CD4-positive, CD25-positive, alpha-beta regulatory T cell (primary cell): ENCODE results near the gene MIP. TPM values are rescaled to one million over a fixed set of nuclear protein-coding genes. Genes with fewer than 3 reads are reported as not detected.
"Not testable (repeated sequence)": the region's sequence is repeated elsewhere in the genome, so short reads cannot be mapped to it uniquely, and the experiment has no call there.

Experiments
- ATAC-seq, 2 donors: fragments of 150-1000 bp; cut with Tn5 transposase; one replicate each; pipeline ENCODE4 v1.10.0; 2021; ENCODE audit warnings: low read depth in 2 of 2, moderate number of reproducible peaks in 2 of 2, moderate library complexity in 1 of 2
- DNase-seq, 3 donors: peaks; one replicate each; pipeline versions ENCODE4 v3.0.0 to v3.0.0-alpha.2; 2012 to 2022; ENCODE audit warnings: mixed read lengths in 1 of 3
- H3K27ac ChIP-seq: one replicate; pipeline ENCODE4 v1.7.0; 2013; ENCODE audit warnings: mild to moderate bottlenecking, low read length; ENCODE audit not compliant: insufficient read depth, poor library complexity, severe bottlenecking
- H3K27me3 ChIP-seq: one replicate; pipeline ENCODE4 v1.7.0; 2013; ENCODE audit warnings: low read length; ENCODE audit not compliant: control insufficient read depth, insufficient read depth
- H3K36me3 ChIP-seq: one replicate; pipeline ENCODE4 v1.7.0; 2013; ENCODE audit warnings: mild to moderate bottlenecking, low read length, moderate library complexity; ENCODE audit not compliant: control insufficient read depth, insufficient read depth
- H3K4me1 ChIP-seq: 2 replicates; pipeline ENCODE4 v1.7.0; 2013; ENCODE audit warnings: mild to moderate bottlenecking, low read length; ENCODE audit not compliant: insufficient read depth, control insufficient read depth, poor library complexity, severe bottlenecking
- H3K4me3 ChIP-seq: one replicate; pipeline ENCODE4 v1.7.0; 2013; ENCODE audit warnings: low read depth, mild to moderate bottlenecking, low read length, moderate library complexity
- H3K9me3 ChIP-seq, 2 experiments: 1 replicate in 1 of 2; 2 replicates in 1 of 2; pipeline ENCODE4 v1.7.0; 2013; ENCODE audit warnings: low read length in 2 of 2, mild to moderate bottlenecking in 1 of 2, moderate library complexity in 1 of 2; ENCODE audit not compliant: control insufficient read depth in 2 of 2
- H3K27ac Mint-ChIP-seq, 3 donors: one replicate each; pipeline ENCODE4 v1.8.0; 2020 to 2022; ENCODE audit warnings: mild to moderate bottlenecking in 3 of 3, mixed read lengths in 3 of 3, moderate library complexity in 2 of 3
- H3K27me3 Mint-ChIP-seq: one replicate; pipeline ENCODE4 v1.8.0; 2022; ENCODE audit warnings: mild to moderate bottlenecking, mixed read lengths
- H3K36me3 Mint-ChIP-seq: one replicate; pipeline ENCODE4 v1.8.0; 2020; ENCODE audit warnings: mixed read lengths
- H3K4me1 Mint-ChIP-seq, 4 donors: one replicate each; pipeline ENCODE4 v1.8.0; 2020 to 2022; ENCODE audit warnings: mixed read lengths in 4 of 4, mild to moderate bottlenecking in 1 of 4
- H3K4me3 Mint-ChIP-seq, 4 donors: one replicate each; pipeline ENCODE4 v1.8.0; 2020 to 2022; ENCODE audit warnings: mild to moderate bottlenecking in 4 of 4, mixed read lengths in 4 of 4, moderate library complexity in 3 of 4
- H3K9me3 Mint-ChIP-seq, 7 donors: one replicate each; pipeline ENCODE4 v1.8.0; 2020 to 2022; ENCODE audit warnings: mixed read lengths in 7 of 7, mild to moderate bottlenecking in 3 of 7, moderate library complexity in 2 of 7
- polyA plus RNA-seq, 4 donors: library from polyadenylated mRNA; unstranded; fragments of 300-500 nt; fragmentation: Illumina TruSeq; gene quantifications; one replicate each; pipeline ENCODE4 v1.2.3, GENCODE V29; 2021
- total RNA-seq: library from RNA; stranded (reverse); gene quantifications from one replicate; pipeline ENCODE4 v1.2.3, GENCODE V29; 2022

The MIP gene
- total and polyA plus RNA-seq, 5 donors from 2014 or later = 0.07 to 0.24 (median 0.09) TPM; not detected in 2

- Histone ChIP-seq H3K36me3 (no peaks in the 10 kb centered on the region), H3K27ac (no peak overlapping the region), H3K9me3 (no peaks in the 10 kb centered on the region), H3K27me3 (no peaks in the 10 kb centered on the region), H3K4me1 (no peaks in the 10 kb centered on the region), H3K4me3 (no peak overlapping the region)
- Mint-ChIP-seq H3K9me3 (no peaks in the 10 kb centered on the region), H3K4me1 (peaks cover 0 to 3% (median 0%) of the 10 kb centered on the region in 4 donors), H3K27me3 (peaks cover 14% of the 10 kb centered on the region), H3K27ac (no peak overlapping the region), H3K4me3 (no peak overlapping the region), H3K36me3 (no peaks in the 10 kb centered on the region)
- ATAC-seq = no peak
- DNase-seq = no peak
Measured at GRCh38 chr12:56457817-56458216, 3.4 kb upstream of the MIP start.

GRCh38 chr12:56451147-56451546 is 3.3 kb downstream of the MIP start:
- Histone ChIP-seq H3K4me1 (peaks cover 5% of the 10 kb centered on the region), H3K4me3 (no peak overlapping the region), H3K9me3 (no peaks in the 10 kb centered on the region), H3K36me3 (no peaks in the 10 kb centered on the region), H3K27me3 (no peaks in the 10 kb centered on the region), H3K27ac (no peak overlapping the region)
- H3K9me3 Mint-ChIP-seq = no peaks in the 10 kb centered on the region
- DNase-seq = no peak
- peak overlapping the region in 1 of 3 donors; percentile 19 for H3K27ac Mint-ChIP-seq
- peaks cover 12 to 24% (median 15%) of the 10 kb centered on the region in 4 donors for H3K4me1 Mint-ChIP-seq
- H3K4me3 Mint-ChIP-seq = peak overlapping the region in 2 of 4 donors; percentile 47 to 61
- H3K27me3 Mint-ChIP-seq = peaks cover 4% of the 10 kb centered on the region
- ATAC-seq = no peak
- no peaks in the 10 kb centered on the region for H3K36me3 Mint-ChIP-seq

- H3K27me3 Mint-ChIP-seq = no peaks in the 10 kb centered on the region
- no peak overlapping the region for H3K27ac ChIP-seq
- no peaks in the 10 kb centered on the region for H3K9me3 ChIP-seq
- H3K4me1 Mint-ChIP-seq = peaks cover 12 to 24% (median 15%) of the 10 kb centered on the region in 4 donors
- ATAC-seq (no peak), DNase-seq (no peak)
- H3K36me3 ChIP-seq = no peaks in the 10 kb centered on the region
- H3K9me3 Mint-ChIP-seq = no peaks in the 10 kb centered on the region
- no peak overlapping the region for H3K27ac Mint-ChIP-seq
- H3K4me1 ChIP-seq = peaks cover 5% of the 10 kb centered on the region
- no peaks in the 10 kb centered on the region for H3K27me3 ChIP-seq
- H3K4me3 Mint-ChIP-seq = peak overlapping the region; percentile 91 to 96 (median 95)
- no peaks in the 10 kb centered on the region for H3K36me3 Mint-ChIP-seq
- H3K4me3 ChIP-seq = no peak overlapping the region
Measured at GRCh38 chr12:56450241-56450640, 4.2 kb downstream of the MIP start.

- ATAC-seq (no peak), DNase-seq (no peak)
- H3K27me3 Mint-ChIP-seq = no peaks in the 10 kb centered on the region
- Histone ChIP-seq H3K27me3 (no peaks in the 10 kb centered on the region), H3K27ac (peak overlapping the region; percentile 80), H3K36me3 (no peaks in the 10 kb centered on the region), H3K4me3 (peak overlapping the region; percentile 96), H3K9me3 (no peaks in the 10 kb centered on the region), H3K4me1 (peaks cover 5% of the 10 kb centered on the region)
- no peaks in the 10 kb centered on the region for H3K36me3 Mint-ChIP-seq
- H3K4me3 Mint-ChIP-seq = peak overlapping the region; percentile 91 to 96 (median 95)
- H3K4me1 Mint-ChIP-seq = peaks cover 12 to 24% (median 15%) of the 10 kb centered on the region in 4 donors
- peak overlapping the region; percentile 85 to 93 (median 93) for H3K27ac Mint-ChIP-seq
- H3K9me3 Mint-ChIP-seq = peaks cover 0 to 2% (median 0%) of the 10 kb centered on the region in 7 donors
Measured at GRCh38 chr12:56449622-56449984, 4.9 kb downstream of the MIP start.

- Mint-ChIP-seq H3K4me1 (peaks cover 13 to 24% (median 16%) of the 10 kb centered on the region in 4 donors), H3K4me3 (peak within 1 kb of the TSS; percentile 91 to 96 (median 95)), H3K27ac (peak within 1 kb of the TSS; percentile 85 to 93 (median 93)), H3K9me3 (peaks cover 0 to 3% (median 1%) of the 10 kb centered on the region in 7 donors), H3K27me3 (no peaks in the 10 kb centered on the region), H3K36me3 (peaks cover 3% of the 10 kb centered on the region)
- Histone ChIP-seq H3K27ac (peak within 1 kb of the TSS; percentile 80), H3K36me3 (no peaks in the 10 kb centered on the region), H3K9me3 (no peaks in the 10 kb centered on the region), H3K4me1 (peaks cover 5% of the 10 kb centered on the region), H3K4me3 (peak within 1 kb of the TSS; percentile 96), H3K27me3 (no peaks in the 10 kb centered on the region)
- ATAC-seq (peak; percentile 97 to 99), DNase-seq (peak; percentile 81 to 92 (median 87))
Measured at GRCh38 chr12:56448860-56449621, 5.4 kb downstream of the MIP start, which contains the start of gene TIMELESS. Gene TIMELESS (minus strand): TSS chr12:56449426. CDS start chr12:56434170, 15,256 bp downstream.

- not testable (repeated sequence) for H3K27me3 ChIP-seq, H3K36me3 Mint-ChIP-seq, ATAC-seq, DNase-seq, H3K9me3 Mint-ChIP-seq, H3K27ac ChIP-seq, H3K36me3 ChIP-seq, H3K27ac Mint-ChIP-seq, H3K27me3 Mint-ChIP-seq, H3K4me3 Mint-ChIP-seq, H3K4me1 ChIP-seq, H3K9me3 ChIP-seq, H3K4me3 ChIP-seq
- peaks cover 0 to 12% (median 6%) of the 10 kb centered on the region in 4 donors for H3K4me1 Mint-ChIP-seq
Measured at GRCh38 chr12:56443208-56443607, 11.2 kb downstream of the MIP start.

GRCh38 chr12:56437430-56438176 is 16.9 kb downstream of the MIP start:
- no peak for DNase-seq
- no peak for ATAC-seq
- H3K4me1 Mint-ChIP-seq = peaks cover 0 to 5% (median 2%) of the 10 kb centered on the region in 4 donors
- H3K9me3 Mint-ChIP-seq = no peaks in the 10 kb centered on the region
- H3K36me3 Mint-ChIP-seq = no peaks in the 10 kb centered on the region
- H3K27ac Mint-ChIP-seq = peak overlapping the region in 1 of 3 donors; percentile 78
- no peaks in the 10 kb centered on the region for H3K4me1 ChIP-seq
- H3K4me3 ChIP-seq = no peak overlapping the region
- H3K27me3 ChIP-seq = no peaks in the 10 kb centered on the region
- no peaks in the 10 kb centered on the region for H3K9me3 ChIP-seq
- no peak overlapping the region for H3K27ac ChIP-seq
- H3K27me3 Mint-ChIP-seq = no peaks in the 10 kb centered on the region
- H3K36me3 ChIP-seq = no peaks in the 10 kb centered on the region
- H3K4me3 Mint-ChIP-seq = no peak overlapping the region
